ENCODE measurements around the gene CNNM4.

DNA sequence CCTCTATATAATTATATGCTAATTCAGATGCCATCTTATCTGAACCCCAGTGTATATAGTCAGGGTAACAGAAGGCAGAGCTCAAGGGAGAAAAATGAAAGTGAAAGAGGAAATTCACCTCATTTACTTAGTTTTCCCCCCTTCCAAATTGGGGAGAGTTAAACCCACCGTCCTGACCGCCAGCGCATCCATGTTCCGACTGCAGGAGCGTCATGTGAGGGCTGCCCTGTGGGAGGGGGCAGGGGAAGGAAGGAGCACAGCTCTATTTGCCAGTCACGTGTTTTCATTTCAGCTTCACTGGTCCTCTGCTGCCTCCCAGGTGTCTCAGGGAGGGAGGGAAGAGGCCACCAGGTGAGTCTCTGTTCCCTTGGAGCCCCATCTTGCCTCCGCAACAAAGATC, 13.2 kb downstream of the CNNM4 start:
- TF ChIP-seq SUZ12 (IDR thresholded peaks at IDR 0.05; ENCODE audit: extremely low read depth, insufficient read depth, insufficient read length) (no peak), YY1 (IDR thresholded peaks at IDR 0.05; ENCODE audit: insufficient read depth, insufficient read length) (no peak), ZNF274 (IDR thresholded peaks at IDR 0.05; ENCODE audit: low read depth, low read length) (no peak)

Measured in NT2/D1 (cell line).